ENCODE data around the gene GGCX. TPM values are rescaled to one million over a fixed set of nuclear protein-coding genes. Genes with fewer than 3 reads are reported as not detected.

GGCX gene
- total and polyA plus RNA-seq, 2 of the 13 experiments (the other 11 are each of a cell fraction or from before 2014, with no cell fraction given): 72.5 to 103 TPM

DNA sequence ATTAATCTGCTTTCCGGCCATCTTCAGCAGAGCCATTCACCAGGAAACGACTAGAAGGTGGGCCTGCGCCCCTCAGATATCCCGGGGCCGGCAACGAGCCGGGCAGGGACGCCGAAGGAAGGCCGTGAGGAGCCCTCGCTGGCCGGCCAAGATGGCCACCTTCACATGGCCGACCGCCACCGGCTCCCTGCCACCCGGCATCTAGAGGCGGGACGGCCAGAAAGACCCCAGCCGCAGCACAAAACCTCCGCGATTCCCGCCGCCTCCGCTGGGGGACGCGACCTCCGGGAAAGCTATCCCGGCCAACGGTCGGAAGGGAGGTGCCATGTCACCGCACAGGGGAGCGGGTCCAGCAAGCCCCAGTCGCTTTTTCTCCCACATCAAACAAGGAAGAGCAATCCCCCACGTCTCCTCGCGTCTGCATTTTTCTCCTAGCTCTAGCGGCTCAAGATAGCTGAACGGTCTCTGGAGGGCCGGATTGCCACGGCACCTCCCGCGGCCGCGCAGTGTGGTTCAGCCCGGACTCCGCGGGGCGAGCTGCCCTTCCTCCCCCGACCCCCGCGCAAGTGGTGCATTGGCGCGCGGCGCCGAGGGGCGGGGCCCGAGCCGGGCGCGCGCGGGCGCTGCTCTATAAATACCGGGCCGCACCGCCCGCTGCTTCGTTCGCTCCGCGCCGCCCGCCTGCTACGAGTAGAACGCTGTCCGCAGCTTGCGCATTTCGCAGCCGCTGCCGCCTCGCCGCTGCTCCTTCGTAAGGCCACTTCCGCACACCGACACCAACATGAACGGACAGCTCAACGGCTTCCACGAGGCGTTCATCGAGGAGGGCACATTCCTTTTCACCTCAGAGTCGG lies 22.6 kb downstream of the GGCX start, which contains the start of gene MAT2A (continued):
- TF ChIP-seq ZNF44 (CRISPR knock-in tag; IDR thresholded peaks at IDR 0.05) (peak; percentile 86), RBFOX2 (IDR thresholded peaks at IDR 0.05; ENCODE audit: low read depth, low read length) (peak; percentile 100), ZUFSP (CRISPR knock-in tag; IDR thresholded peaks at IDR 0.05; ENCODE audit: borderline replicate concordance) (no peak), ZMAT3 (CRISPR knock-in tag; conservative IDR thresholded peaks at IDR 0.05) (peak; percentile 53; the same call in 1 of the 2 replicates), ZNF629 (CRISPR knock-in tag; conservative IDR thresholded peaks at IDR 0.05) (peak; percentile 69), MAFG (CRISPR knock-in tag; IDR thresholded peaks at IDR 0.05) (no peak), ZNF577 (CRISPR knock-in tag; IDR thresholded peaks at IDR 0.05; ENCODE audit: borderline replicate concordance, low read depth) (no peak), RXRA (CRISPR knock-in tag; IDR thresholded peaks at IDR 0.05) (peak; percentile 71; the same call in 1 of the 2 replicates), SOX5 (CRISPR knock-in tag; IDR thresholded peaks at IDR 0.05; ENCODE audit: borderline replicate concordance) (peak; percentile 45), NCOA5 (CRISPR knock-in tag; IDR thresholded peaks at IDR 0.05) (no peak), PAX8 (CRISPR knock-in tag; IDR thresholded peaks at IDR 0.05; ENCODE audit: borderline replicate concordance) (peak; percentile 90), ZNF552 (CRISPR knock-in tag; IDR thresholded peaks at IDR 0.05; ENCODE audit: borderline replicate concordance) (peak; percentile 71; the same call in 1 of the 2 replicates), RXRB (CRISPR knock-in tag; IDR thresholded peaks at IDR 0.05; ENCODE audit: borderline replicate concordance) (peak; percentile 56), YY1 (IDR thresholded peaks at IDR 0.05; ENCODE audit: insufficient read depth, insufficient replicate concordance, low read depth, low read length) (peak; percentile 98), ZNF777 (CRISPR knock-in tag; IDR thresholded peaks at IDR 0.05) (peak; percentile 74), JARID2 (CRISPR knock-in tag; IDR thresholded peaks at IDR 0.05; ENCODE audit: insufficient replicate concordance) (peak; percentile 80), ZMAT5 (CRISPR knock-in tag; IDR thresholded peaks at IDR 0.05; ENCODE audit: borderline replicate concordance, low read depth) (no peak), ZNF547 (CRISPR knock-in tag; IDR thresholded peaks at IDR 0.05) (peak; percentile 84)
- TF ChIP-seq, protein P1, sequence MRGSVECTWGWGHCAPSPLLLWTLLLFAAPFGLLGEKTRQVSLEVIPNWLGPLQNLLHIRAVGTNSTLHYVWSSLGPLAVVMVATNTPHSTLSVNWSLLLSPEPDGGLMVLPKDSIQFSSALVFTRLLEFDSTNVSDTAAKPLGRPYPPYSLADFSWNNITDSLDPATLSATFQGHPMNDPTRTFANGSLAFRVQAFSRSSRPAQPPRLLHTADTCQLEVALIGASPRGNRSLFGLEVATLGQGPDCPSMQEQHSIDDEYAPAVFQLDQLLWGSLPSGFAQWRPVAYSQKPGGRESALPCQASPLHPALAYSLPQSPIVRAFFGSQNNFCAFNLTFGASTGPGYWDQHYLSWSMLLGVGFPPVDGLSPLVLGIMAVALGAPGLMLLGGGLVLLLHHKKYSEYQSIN (CRISPR knock-in tag; IDR thresholded peaks at IDR 0.05; ENCODE audit: borderline replicate concordance): no peak
- TF ChIP-seq, protein P2, sequence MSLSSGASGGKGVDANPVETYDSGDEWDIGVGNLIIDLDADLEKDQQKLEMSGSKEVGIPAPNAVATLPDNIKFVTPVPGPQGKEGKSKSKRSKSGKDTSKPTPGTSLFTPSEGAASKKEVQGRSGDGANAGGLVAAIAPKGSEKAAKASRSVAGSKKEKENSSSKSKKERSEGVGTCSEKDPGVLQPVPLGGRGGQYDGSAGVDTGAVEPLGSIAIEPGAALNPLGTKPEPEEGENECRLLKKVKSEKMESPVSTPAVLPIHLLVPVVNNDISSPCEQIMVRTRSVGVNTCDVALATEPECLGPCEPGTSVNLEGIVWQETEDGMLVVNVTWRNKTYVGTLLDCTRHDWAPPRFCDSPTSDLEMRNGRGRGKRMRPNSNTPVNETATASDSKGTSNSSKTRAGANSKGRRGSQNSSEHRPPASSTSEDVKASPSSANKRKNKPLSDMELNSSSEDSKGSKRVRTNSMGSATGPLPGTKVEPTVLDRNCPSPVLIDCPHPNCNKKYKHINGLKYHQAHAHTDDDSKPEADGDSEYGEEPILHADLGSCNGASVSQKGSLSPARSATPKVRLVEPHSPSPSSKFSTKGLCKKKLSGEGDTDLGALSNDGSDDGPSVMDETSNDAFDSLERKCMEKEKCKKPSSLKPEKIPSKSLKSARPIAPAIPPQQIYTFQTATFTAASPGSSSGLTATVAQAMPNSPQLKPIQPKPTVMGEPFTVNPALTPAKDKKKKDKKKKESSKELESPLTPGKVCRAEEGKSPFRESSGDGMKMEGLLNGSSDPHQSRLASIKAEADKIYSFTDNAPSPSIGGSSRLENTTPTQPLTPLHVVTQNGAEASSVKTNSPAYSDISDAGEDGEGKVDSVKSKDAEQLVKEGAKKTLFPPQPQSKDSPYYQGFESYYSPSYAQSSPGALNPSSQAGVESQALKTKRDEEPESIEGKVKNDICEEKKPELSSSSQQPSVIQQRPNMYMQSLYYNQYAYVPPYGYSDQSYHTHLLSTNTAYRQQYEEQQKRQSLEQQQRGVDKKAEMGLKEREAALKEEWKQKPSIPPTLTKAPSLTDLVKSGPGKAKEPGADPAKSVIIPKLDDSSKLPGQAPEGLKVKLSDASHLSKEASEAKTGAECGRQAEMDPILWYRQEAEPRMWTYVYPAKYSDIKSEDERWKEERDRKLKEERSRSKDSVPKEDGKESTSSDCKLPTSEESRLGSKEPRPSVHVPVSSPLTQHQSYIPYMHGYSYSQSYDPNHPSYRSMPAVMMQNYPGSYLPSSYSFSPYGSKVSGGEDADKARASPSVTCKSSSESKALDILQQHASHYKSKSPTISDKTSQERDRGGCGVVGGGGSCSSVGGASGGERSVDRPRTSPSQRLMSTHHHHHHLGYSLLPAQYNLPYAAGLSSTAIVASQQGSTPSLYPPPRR (CRISPR knock-in tag; IDR thresholded peaks at IDR 0.05; ENCODE audit: borderline replicate concordance): peak; percentile 71

All from HepG2 (cell line).